Measurements from ENCODE around the gene URB2.

GRCh38 chr1:229693129-229693900 lies 67.3 kb downstream of the URB2 start:
- TF ChIP-seq, protein P1, sequence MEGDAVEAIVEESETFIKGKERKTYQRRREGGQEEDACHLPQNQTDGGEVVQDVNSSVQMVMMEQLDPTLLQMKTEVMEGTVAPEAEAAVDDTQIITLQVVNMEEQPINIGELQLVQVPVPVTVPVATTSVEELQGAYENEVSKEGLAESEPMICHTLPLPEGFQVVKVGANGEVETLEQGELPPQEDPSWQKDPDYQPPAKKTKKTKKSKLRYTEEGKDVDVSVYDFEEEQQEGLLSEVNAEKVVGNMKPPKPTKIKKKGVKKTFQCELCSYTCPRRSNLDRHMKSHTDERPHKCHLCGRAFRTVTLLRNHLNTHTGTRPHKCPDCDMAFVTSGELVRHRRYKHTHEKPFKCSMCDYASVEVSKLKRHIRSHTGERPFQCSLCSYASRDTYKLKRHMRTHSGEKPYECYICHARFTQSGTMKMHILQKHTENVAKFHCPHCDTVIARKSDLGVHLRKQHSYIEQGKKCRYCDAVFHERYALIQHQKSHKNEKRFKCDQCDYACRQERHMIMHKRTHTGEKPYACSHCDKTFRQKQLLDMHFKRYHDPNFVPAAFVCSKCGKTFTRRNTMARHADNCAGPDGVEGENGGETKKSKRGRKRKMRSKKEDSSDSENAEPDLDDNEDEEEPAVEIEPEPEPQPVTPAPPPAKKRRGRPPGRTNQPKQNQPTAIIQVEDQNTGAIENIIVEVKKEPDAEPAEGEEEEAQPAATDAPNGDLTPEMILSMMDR (IDR thresholded peaks at IDR 0.05): no peak
- no peak for TF ChIP-seq POLR2A (IDR thresholded peaks at IDR 0.05)
- TF ChIP-seq EP300 (IDR thresholded peaks at IDR 0.05): no peak
- TF ChIP-seq POLR2AphosphoS5 (IDR thresholded peaks at IDR 0.05): no peak
